SK-N-SH (cell line): ENCODE results near the gene ITSN1. TPM values are rescaled to one million over a fixed set of nuclear protein-coding genes. Genes with fewer than 3 reads are reported as not detected.

Source experiments
- CTCF ChIA-PET: fragments of 300-600, 350-600 bp; formaldehyde crosslinking; extraction: SDS; loops from one replicate; lab custom pipeline; 2021; lab: Yijun Ruan, JAX
- POLR2A ChIA-PET: fragments of 350-600 bp; sonication (Branson Sonifier 250); formaldehyde crosslinking; extraction: SDS; loops from one replicate; lab custom pipeline; 2020; ENCODE audit warnings: antibody characterized with exemption, inconsistent platforms; lab: Yijun Ruan, JAX
- DNase-seq: peaks from one replicate; pipeline ENCODE4 v3.0.0; 2012
- H2AFZ ChIP-seq: fragments of 200-600 bp; sonication (generic); 2 replicates; pipeline ENCODE4 v1.8.1; 2016; ENCODE audit warnings: antibody characterized with exemption, mild to moderate bottlenecking, low read depth
- H3F3A ChIP-seq: fragments of 200-600 bp; sonication (generic); replicated peaks from 2 replicates; pipeline ENCODE3; 2016; ENCODE audit warnings: antibody characterized with exemption, mild to moderate bottlenecking; ENCODE audit not compliant: insufficient read depth
- H3K27ac ChIP-seq, 2 experiments: fragments of 200-500 bp in 1 of 2; fragments of 200-600 bp in 1 of 2; sonication (Bioruptor generic) in 1 of 2; sonication (generic), shearing (Covaris generic) in 1 of 2; 2 replicates each; pipeline versions ENCODE4 v1.5.1 to v1.6.1; 2014 to 2016; ENCODE audit warnings: low read depth in 2 of 2, inconsistent platforms in 1 of 2, low read length in 1 of 2, mild to moderate bottlenecking in 1 of 2, mixed read lengths in 1 of 2
- H3K27me3 ChIP-seq: fragments of 200-600 bp; sonication (generic), shearing (Covaris generic); 2 replicates; pipeline ENCODE4 v1.6.1; 2016; ENCODE audit warnings: mixed run types; ENCODE audit not compliant: insufficient read depth
- H3K36me3 ChIP-seq, 2 experiments: fragments of 200-500 bp in 1 of 2; fragments of 200-600 bp in 1 of 2; sonication (Bioruptor generic) in 1 of 2; sonication (generic) in 1 of 2; replicated peaks in 1 of 2; 2 replicates each; pipeline versions ENCODE3 to v1.5.1; 2014 to 2016; ENCODE audit warnings: low read length in 1 of 2, mild to moderate bottlenecking in 1 of 2; ENCODE audit not compliant: insufficient read depth in 2 of 2, control insufficient read depth in 1 of 2
- H3K4me1 ChIP-seq, 2 experiments: fragments of 200-500 bp in 1 of 2; fragments of 200-600 bp in 1 of 2; sonication (Bioruptor generic) in 1 of 2; sonication (generic), shearing (Covaris generic) in 1 of 2; 2 replicates each; pipeline versions ENCODE4 v1.5.1 to v1.6.1; 2014 to 2016; ENCODE audit warnings: low read depth in 1 of 2, low read length in 1 of 2, mixed run types in 1 of 2; ENCODE audit not compliant: insufficient read depth in 2 of 2, control insufficient read depth in 1 of 2
- H3K4me2 ChIP-seq: fragments of 200-600 bp; sonication (generic), shearing (Covaris generic); 2 replicates; pipeline ENCODE4 v1.6.1; 2017; ENCODE audit warnings: mixed run types
- H3K4me3 ChIP-seq, 2 experiments: fragments of 200-500 bp in 1 of 2; fragments of 200-600 bp in 1 of 2; sonication (Bioruptor generic) in 1 of 2; sonication (generic), shearing (Covaris generic) in 1 of 2; 2 replicates each; pipeline versions ENCODE4 v1.5.1 to v1.8.1; 2014 to 2016; ENCODE audit warnings: low read depth in 2 of 2, inconsistent platforms in 1 of 2, low read length in 1 of 2, mild to moderate bottlenecking in 1 of 2, mixed read lengths in 1 of 2, moderate library complexity in 1 of 2
- H3K79me2 ChIP-seq: fragments of 200-600 bp; sonication (generic); 2 replicates; pipeline ENCODE4 v1.8.1; 2017; ENCODE audit warnings: mild to moderate bottlenecking; ENCODE audit not compliant: insufficient read depth
- H3K9ac ChIP-seq: fragments of 200-600 bp; sonication (generic); 2 replicates; pipeline ENCODE4 v1.6.1; 2017; ENCODE audit warnings: mixed run types
- H3K9me2 ChIP-seq: fragments of 200-600 bp; sonication (generic); 2 replicates; pipeline ENCODE4 v1.6.1; 2017; ENCODE audit warnings: mixed run types
- H3K9me3 ChIP-seq: fragments of 200-600 bp; sonication (generic); 2 replicates; pipeline ENCODE4 v1.6.1; 2017; ENCODE audit warnings: mixed run types, mild to moderate bottlenecking, moderate library complexity
- H4K20me1 ChIP-seq: fragments of 200-600 bp; sonication (generic); 2 replicates; pipeline ENCODE4 v1.6.1; 2017; ENCODE audit warnings: mild to moderate bottlenecking, mixed run types; ENCODE audit not compliant: insufficient read depth
- CTCF ChIP-seq: fragments of 200-600 bp; sonication (generic); IDR thresholded peaks from 2 replicates; pipeline ENCODE4 v1.6.1; 2017; ENCODE audit warnings: antibody characterized with exemption, mild to moderate bottlenecking, moderate library complexity
- ELF1 ChIP-seq: IDR thresholded peaks from 2 replicates; pipeline ENCODE4 v1.4.0; 2012
- EZH2phosphoT487 ChIP-seq: fragments of 200-600 bp; sonication (generic); IDR thresholded peaks from 2 replicates; pipeline ENCODE4 v1.6.1; 2017; ENCODE audit warnings: low read depth, mixed run types, mild to moderate bottlenecking, antibody characterized with exemption, moderate library complexity, borderline replicate concordance
- FOSL2 ChIP-seq: IDR thresholded peaks from 2 replicates; pipeline ENCODE4 v1.4.0; 2012; ENCODE audit warnings: low read depth, mild to moderate bottlenecking, moderate library complexity, borderline replicate concordance
- FOXM1 ChIP-seq: IDR thresholded peaks from 2 replicates; pipeline ENCODE4 v1.4.0; 2012; ENCODE audit warnings: low read depth, mild to moderate bottlenecking
- GABPA ChIP-seq: IDR thresholded peaks from 2 replicates; pipeline ENCODE4 v1.4.0; 2012; ENCODE audit warnings: low read depth, mild to moderate bottlenecking
- MEF2A ChIP-seq: IDR thresholded peaks from 2 replicates; pipeline ENCODE4 v1.4.0; 2012; ENCODE audit warnings: low read depth, borderline replicate concordance
- NFIC ChIP-seq: IDR thresholded peaks from 2 replicates; pipeline ENCODE4 v1.4.0; 2012; ENCODE audit warnings: borderline replicate concordance
- PBX3 ChIP-seq: IDR thresholded peaks from 2 replicates; pipeline ENCODE4; 2012
- RCOR1 ChIP-seq: fragments of 150-350 bp; IDR thresholded peaks from 2 replicates; pipeline ENCODE4 v1.6.1; 2017; ENCODE audit warnings: antibody characterized with exemption, low read length
- REST ChIP-seq: IDR thresholded peaks from 2 replicates; pipeline ENCODE4 v1.6.1; 2012; ENCODE audit warnings: mild to moderate bottlenecking, low read depth, low read length, moderate library complexity
- RFX5 ChIP-seq: IDR thresholded peaks from 2 replicates; pipeline ENCODE4 v1.6.1; 2012; ENCODE audit warnings: mild to moderate bottlenecking, improper control_type of control experiment, low read length
- RXRA ChIP-seq: IDR thresholded peaks from 2 replicates; pipeline ENCODE4 v1.4.0; 2012; ENCODE audit warnings: low read depth, mild to moderate bottlenecking, borderline replicate concordance
- SMC3 ChIP-seq: IDR thresholded peaks from 2 replicates; pipeline ENCODE4 v1.6.1; 2012; ENCODE audit warnings: low read depth, low read length, improper control_type of control experiment
- TAF1 ChIP-seq: IDR thresholded peaks from 2 replicates; pipeline ENCODE4 v1.6.1; 2012; ENCODE audit warnings: low read depth, mild to moderate bottlenecking, low read length, moderate library complexity, borderline replicate concordance
- YY1 ChIP-seq: IDR thresholded peaks from 2 replicates; pipeline ENCODE4 v1.4.0; 2012; ENCODE audit warnings: low read depth, mild to moderate bottlenecking
- WGBS: methylation state at CpG from one replicate; pipeline ENCODE4 v1.1.6; 2017; ENCODE audit warnings: low lambda C conversion rate; 5-methylcytosine and 5-hydroxymethylcytosine counted together
- polyA plus RNA-seq, 3 experiments: library from polyadenylated mRNA; depleted of rRNA; stranded (reverse); fragments of >200 nt; gene quantifications; 2 replicates each; pipeline ENCODE4 v1.2.3, GENCODE V29; 2012
- TF ChIP-seq, protein P1 (sequence below): IDR thresholded peaks from 2 replicates; pipeline ENCODE4 v1.4.0; 2012; ENCODE audit warnings: low read depth, borderline replicate concordance
- TF ChIP-seq, protein P2 (sequence below): fragments of 150-350 bp; IDR thresholded peaks from 2 replicates; pipeline ENCODE4 v1.6.1; 2016; ENCODE audit warnings: mild to moderate bottlenecking, low read depth, low read length

ITSN1 gene
- polyA plus RNA-seq, 1 of the 3 experiments (the other 2 are of a cell fraction) = 27.8 TPM

DNA sequence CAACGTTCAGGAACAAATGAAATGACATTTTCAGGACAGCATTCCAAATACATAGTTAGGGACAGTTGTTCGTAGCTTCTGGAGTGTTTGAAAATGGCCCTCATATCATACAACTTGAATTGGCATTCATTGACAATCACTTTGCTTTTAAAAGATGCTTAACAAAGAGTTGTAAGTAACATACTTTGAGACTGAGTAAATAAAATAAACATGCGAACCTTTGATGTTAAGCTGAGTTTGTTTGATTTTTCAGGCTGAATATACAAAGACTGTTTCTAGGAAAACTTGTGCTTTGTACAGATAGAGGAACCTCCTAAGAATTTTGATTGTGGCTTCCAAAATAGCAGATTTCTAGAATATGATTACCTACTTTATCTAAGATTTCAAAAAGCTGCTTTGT lies 45.3 kb downstream of the ITSN1 start (continued):
- TF ChIP-seq CTCF (no peak), YY1 (no peak)

- H3K79me2 ChIP-seq = peaks cover 93% of the 10 kb centered on the region
- no peak overlapping the region for H3K4me2 ChIP-seq
- peaks cover 7 to 39% of the 10 kb centered on the region in 2 experiments for H3K4me1 ChIP-seq
- no peaks in the 10 kb centered on the region for H3K27me3 ChIP-seq
- WGBS = 100% methylated on average over 1 of the region's 1 CpG
- peaks cover 21% of the 10 kb centered on the region for H3F3A ChIP-seq
- H2AFZ ChIP-seq = no peak overlapping the region
- ChIA-PET POLR2A (no interaction called here), CTCF (no interaction called here)
- peaks cover 14% of the 10 kb centered on the region; the same call in 1 of the 2 replicates for H4K20me1 ChIP-seq
- no peak for DNase-seq
- H3K9me3 ChIP-seq = no peaks in the 10 kb centered on the region
- H3K36me3 ChIP-seq = no peaks in the 10 kb centered on the region
- no peak overlapping the region; a peak in 1 of 4 replicates for H3K27ac ChIP-seq
- TF ChIP-seq GABPA = no peak
- TF ChIP-seq, protein P1, sequence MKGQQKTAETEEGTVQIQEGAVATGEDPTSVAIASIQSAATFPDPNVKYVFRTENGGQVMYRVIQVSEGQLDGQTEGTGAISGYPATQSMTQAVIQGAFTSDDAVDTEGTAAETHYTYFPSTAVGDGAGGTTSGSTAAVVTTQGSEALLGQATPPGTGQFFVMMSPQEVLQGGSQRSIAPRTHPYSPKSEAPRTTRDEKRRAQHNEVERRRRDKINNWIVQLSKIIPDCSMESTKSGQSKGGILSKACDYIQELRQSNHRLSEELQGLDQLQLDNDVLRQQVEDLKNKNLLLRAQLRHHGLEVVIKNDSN = no peak
- no peak for TF ChIP-seq FOSL2
- TF ChIP-seq TAF1 = no peak
- no peak for TF ChIP-seq RFX5
- TF ChIP-seq PBX3 = no peak
- H3K9me2 ChIP-seq = no peaks in the 10 kb centered on the region
- no peak overlapping the region for H3K9ac ChIP-seq
- no peak overlapping the region for H3K4me3 ChIP-seq
Measured at GRCh38 chr21:33688353-33688752, 46.1 kb downstream of the ITSN1 start.

DNA sequence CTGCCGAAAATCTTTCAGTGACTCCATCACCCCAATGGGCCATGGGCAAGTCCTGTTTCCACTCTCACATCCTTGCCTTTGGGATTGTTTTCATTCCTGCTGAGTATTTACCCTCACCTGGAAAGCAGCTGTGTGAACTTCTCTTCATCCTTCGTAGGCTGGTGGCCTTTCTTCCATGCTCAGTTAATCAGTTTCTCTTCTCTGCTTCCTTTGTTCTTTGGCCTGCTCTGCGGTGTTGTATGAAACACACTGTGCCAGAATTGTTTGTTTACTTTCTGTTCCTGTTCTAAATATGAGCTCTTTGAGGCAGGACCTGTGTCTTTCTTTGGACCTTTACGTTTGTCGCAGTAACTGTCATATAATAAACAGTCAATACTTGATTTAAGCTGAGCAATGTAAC lies 48.6 kb downstream of the ITSN1 start:
- Histone ChIP-seq H3K9me2 (no peaks in the 10 kb centered on the region), H3F3A (peaks cover 6% of the 10 kb centered on the region), H3K4me3 (no peak overlapping the region), H3K4me2 (no peak overlapping the region), H3K27me3 (no peaks in the 10 kb centered on the region), H2AFZ (no peak overlapping the region), H3K9ac (no peak overlapping the region), H3K27ac (no peak overlapping the region), H3K9me3 (no peaks in the 10 kb centered on the region), H3K79me2 (peaks cover 93% of the 10 kb centered on the region), H3K4me1 (peaks cover 2 to 15% of the 10 kb centered on the region in 2 experiments; a peak in 3 of 4 replicates), H3K36me3 (no peaks in the 10 kb centered on the region), H4K20me1 (peaks cover 22% of the 10 kb centered on the region)
- POLR2A ChIA-PET = no interaction called here
- DNase-seq = no peak
- WGBS = 85% methylated on average over 5 of the region's 5 CpGs
- CTCF ChIA-PET = interaction anchor here (0.6 to 0.8 kb wide), 3 partner anchors 14 to 65 kb away, joined by 3 to 4 read pairs (median 3); no protein-coding TSS in a partner anchor
- no peak for TF ChIP-seq RXRA
- no peak for TF ChIP-seq FOXM1
- TF ChIP-seq NFIC = no peak
- no peak for TF ChIP-seq REST
- TF ChIP-seq FOSL2 = no peak
- TF ChIP-seq, protein P2, sequence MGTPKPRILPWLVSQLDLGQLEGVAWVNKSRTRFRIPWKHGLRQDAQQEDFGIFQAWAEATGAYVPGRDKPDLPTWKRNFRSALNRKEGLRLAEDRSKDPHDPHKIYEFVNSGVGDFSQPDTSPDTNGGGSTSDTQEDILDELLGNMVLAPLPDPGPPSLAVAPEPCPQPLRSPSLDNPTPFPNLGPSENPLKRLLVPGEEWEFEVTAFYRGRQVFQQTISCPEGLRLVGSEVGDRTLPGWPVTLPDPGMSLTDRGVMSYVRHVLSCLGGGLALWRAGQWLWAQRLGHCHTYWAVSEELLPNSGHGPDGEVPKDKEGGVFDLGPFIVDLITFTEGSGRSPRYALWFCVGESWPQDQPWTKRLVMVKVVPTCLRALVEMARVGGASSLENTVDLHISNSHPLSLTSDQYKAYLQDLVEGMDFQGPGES = no peak
- no peak for TF ChIP-seq MEF2A
- no peak for TF ChIP-seq RCOR1
- TF ChIP-seq ELF1 = no peak
- TF ChIP-seq SMC3 = no peak
- TF ChIP-seq EZH2phosphoT487 = no peak
